ENCODE data around the gene LY6G6F. TPM values are rescaled to one million over a fixed set of nuclear protein-coding genes. Genes with fewer than 3 reads are reported as not detected.

LY6G6F gene
- total RNA-seq, 4 donors from 2014 or later, result not detected

DNA sequence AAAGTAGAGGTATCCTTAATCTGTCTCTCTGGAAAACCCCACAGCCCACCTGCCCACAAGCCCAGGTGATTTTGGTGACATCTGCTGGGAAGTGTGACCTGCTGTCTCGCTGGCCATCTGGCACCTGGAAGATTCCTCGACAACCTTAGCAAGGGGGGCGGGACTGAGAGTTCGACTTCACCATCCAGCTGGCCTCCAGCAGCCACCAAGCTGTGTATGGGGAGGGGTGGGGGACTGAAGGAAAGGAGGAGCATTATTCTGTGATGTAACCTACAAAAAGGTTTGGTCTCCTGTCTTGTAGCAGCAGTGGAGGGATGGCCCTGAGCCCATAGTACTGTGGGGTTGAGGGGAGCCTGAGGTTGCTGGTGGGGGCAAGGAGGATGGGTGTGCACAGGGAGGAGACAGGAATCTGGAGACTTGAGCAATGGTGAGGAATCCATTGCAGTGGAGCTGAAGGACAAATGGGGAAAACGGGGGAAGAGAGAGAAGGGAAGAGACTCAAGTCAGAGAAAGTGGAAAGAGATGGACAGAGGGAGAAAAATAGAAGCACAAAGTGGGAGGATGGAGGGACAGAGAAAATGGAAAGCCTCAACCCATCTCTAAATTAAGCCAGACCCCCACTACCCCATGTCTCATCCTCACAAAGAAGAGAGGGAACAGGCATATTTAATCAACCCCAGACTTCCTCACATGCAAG, 4.0 kb downstream of the LY6G6F start:
- H3K4me1 ChIP-seq, result no peaks in the 10 kb centered on the region
- 58% methylated on average over 5 of the region's 5 CpGs for WGBS
- TF ChIP-seq POLR2A (IDR thresholded peaks at IDR 0.05; ENCODE audit: low read depth), result no peak
- TF ChIP-seq, protein P1, sequence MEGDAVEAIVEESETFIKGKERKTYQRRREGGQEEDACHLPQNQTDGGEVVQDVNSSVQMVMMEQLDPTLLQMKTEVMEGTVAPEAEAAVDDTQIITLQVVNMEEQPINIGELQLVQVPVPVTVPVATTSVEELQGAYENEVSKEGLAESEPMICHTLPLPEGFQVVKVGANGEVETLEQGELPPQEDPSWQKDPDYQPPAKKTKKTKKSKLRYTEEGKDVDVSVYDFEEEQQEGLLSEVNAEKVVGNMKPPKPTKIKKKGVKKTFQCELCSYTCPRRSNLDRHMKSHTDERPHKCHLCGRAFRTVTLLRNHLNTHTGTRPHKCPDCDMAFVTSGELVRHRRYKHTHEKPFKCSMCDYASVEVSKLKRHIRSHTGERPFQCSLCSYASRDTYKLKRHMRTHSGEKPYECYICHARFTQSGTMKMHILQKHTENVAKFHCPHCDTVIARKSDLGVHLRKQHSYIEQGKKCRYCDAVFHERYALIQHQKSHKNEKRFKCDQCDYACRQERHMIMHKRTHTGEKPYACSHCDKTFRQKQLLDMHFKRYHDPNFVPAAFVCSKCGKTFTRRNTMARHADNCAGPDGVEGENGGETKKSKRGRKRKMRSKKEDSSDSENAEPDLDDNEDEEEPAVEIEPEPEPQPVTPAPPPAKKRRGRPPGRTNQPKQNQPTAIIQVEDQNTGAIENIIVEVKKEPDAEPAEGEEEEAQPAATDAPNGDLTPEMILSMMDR (IDR thresholded peaks at IDR 0.05), result no peak

DNA sequence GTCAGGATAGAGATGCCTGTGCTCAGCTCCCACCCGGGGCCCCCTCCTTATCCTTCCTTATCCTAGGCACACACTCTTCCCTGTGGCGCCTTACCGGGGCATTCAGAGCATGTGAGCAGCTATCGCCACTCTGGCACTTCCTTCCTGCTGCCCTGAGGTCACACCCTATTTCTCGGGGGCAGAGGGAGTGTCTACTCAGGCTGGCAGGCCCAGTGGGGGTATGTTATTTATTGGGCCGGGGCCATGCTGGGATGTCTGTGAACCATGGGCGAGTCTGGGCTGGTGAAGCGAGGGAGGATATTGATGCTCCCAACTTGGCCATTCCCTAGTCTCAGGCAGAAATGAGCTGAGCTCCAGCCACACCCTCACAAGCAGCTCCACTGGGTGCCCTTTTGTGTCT, 4.6 kb downstream of the LY6G6F start:
- H3K4me3 ChIP-seq, result no peak overlapping the region
- TF ChIP-seq POLR2A (IDR thresholded peaks at IDR 0.05; ENCODE audit: low read depth) (no peak), POLR2AphosphoS5 (IDR thresholded peaks at IDR 0.05) (no peak), EP300 (IDR thresholded peaks at IDR 0.05) (no peak)
- TF ChIP-seq, protein P1 (IDR thresholded peaks at IDR 0.05), result no peak
- peaks cover 0 to 6% (median 0%) of the 10 kb centered on the region in 4 donors for H3K27me3 ChIP-seq
- no peaks in the 10 kb centered on the region for H3K4me1 ChIP-seq
- no peaks in the 10 kb centered on the region for H3K9me3 ChIP-seq
- no peak overlapping the region for H3K27ac ChIP-seq (replicated peaks in 1 of 4)
- no peaks in the 10 kb centered on the region for H3K36me3 ChIP-seq
- intact Hi-C loops (cut with DNase I), result no loop called here
- no peak for DNase-seq (ENCODE audit: extremely low spot score)
- 78% methylated on average over 5 of the region's 8 CpGs for WGBS

More for the DNA sequence above, 4.0 kb downstream of the LY6G6F start:
- no peak overlapping the region for H3K27ac ChIP-seq (replicated peaks in 1 of 4)
- H3K9me3 ChIP-seq, result no peaks in the 10 kb centered on the region
- intact Hi-C loops (cut with DNase I), result no loop called here
- no peaks in the 10 kb centered on the region for H3K36me3 ChIP-seq
- H3K27me3 ChIP-seq, result peaks cover 0 to 6% (median 0%) of the 10 kb centered on the region in 4 donors
- no peak overlapping the region for H3K4me3 ChIP-seq
- no peak for DNase-seq (ENCODE audit: extremely low spot score)

DNA sequence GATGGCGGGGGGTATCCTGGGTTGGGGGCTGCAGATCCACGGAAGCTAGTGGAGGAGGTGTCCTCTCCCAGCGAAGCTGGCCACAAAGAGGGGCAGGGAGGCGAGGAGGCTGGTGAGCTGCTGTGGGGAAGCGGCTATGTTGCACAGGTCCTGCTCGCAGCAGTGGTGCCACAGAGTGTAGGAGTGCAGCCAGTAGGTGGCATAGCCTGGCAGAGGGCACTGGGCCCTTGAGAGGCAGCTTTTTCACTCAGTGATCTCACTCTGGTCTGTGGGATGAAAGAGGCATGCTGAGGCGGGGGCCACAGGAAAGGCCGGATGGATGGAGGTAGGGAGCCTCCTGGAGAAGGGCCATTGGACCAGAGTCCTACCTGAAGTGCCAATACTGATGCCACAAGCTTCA, 5.6 kb downstream of the LY6G6F start:
- no peak for DNase-seq (ENCODE audit: extremely low spot score)
- Histone ChIP-seq H3K27ac (replicated peaks in 1 of 4) (no peak overlapping the region), H3K4me3 (no peak overlapping the region), H3K9me3 (no peaks in the 10 kb centered on the region), H3K27me3 (peaks cover 0 to 6% (median 0%) of the 10 kb centered on the region in 4 donors), H3K4me1 (no peaks in the 10 kb centered on the region), H3K36me3 (no peaks in the 10 kb centered on the region)
- TF ChIP-seq, protein P1 (IDR thresholded peaks at IDR 0.05), result no peak
- TF ChIP-seq POLR2A (IDR thresholded peaks at IDR 0.05; ENCODE audit: low read depth), result no peak
- TF ChIP-seq EP300 (IDR thresholded peaks at IDR 0.05), result no peak
- no peak for TF ChIP-seq POLR2AphosphoS5 (IDR thresholded peaks at IDR 0.05)
- WGBS, result 98% methylated on average over 7 of the region's 8 CpGs
- intact Hi-C loops (cut with DNase I), result no loop called here

DNA sequence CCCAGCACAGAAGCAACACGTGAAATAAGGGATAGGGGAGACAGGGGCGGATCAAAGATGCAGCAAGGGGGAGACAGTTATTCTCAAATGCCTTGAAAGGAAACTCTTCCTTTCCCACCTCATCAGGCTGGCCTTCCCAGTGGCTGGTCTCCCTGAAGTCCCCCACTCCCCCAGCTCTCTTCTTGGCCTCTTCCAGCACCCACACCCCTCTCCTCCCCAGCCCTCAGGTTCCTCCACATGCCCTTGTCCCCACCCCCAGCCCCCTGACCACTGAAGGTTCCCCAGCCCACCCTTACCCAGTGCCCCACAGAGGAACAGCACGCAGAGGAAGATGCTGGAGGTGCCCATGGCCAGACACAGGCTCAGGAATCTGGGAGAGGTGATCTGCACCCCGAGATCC, 6.8 kb downstream of the LY6G6F start:
- no peaks in the 10 kb centered on the region for H3K9me3 ChIP-seq
- no peak overlapping the region for H3K27ac ChIP-seq (replicated peaks in 1 of 4)
- WGBS, result 71% methylated on average over 4 of the region's 4 CpGs
- no peak for DNase-seq (ENCODE audit: extremely low spot score)
- no peak overlapping the region for H3K4me3 ChIP-seq
- no peaks in the 10 kb centered on the region for H3K4me1 ChIP-seq
- H3K36me3 ChIP-seq, result no peaks in the 10 kb centered on the region
- H3K27me3 ChIP-seq, result peaks cover 0 to 6% (median 0%) of the 10 kb centered on the region in 4 donors
- intact Hi-C loops (cut with DNase I), result no loop called here
- no peak for TF ChIP-seq EP300 (IDR thresholded peaks at IDR 0.05)

DNA sequence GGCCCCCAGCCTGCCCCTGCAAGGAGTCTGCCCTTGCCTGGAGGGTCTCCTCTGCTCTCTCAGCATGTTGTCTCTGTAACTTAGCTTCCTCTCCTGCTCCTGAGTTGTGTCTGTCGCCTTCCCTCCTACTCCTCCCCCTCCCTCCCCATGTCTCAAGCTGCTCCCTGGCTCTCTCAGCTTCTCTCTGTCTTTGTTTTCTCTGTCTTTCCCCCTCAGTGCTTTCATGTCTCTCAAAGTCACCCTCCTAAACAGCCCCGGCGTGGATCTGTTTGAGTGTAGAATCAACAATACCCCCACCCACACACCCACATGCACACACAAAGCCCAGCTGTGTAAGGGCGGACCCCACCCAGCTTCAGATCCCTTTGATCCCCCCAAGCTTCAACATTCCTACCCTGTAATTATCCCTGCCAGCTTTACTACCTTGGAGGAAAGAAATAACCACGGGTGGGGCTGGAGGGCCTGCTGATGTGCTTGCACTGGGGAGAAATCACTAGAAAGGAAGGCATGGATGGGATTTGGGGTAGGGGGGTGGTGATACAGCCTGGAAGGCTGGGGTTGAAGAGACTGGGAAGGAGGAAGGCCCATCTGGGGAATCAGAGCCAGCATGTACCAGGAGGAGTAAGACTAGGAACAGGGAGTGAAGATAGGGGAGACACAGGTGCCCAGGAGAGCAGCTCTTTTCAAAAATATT, 7.5 kb downstream of the LY6G6F start:
- intact Hi-C loops (cut with DNase I), result no loop called here
- WGBS, result 52% methylated on average over 5 of the region's 5 CpGs
- no peak for DNase-seq (ENCODE audit: extremely low spot score)
- H3K4me3 ChIP-seq, result no peak overlapping the region
- TF ChIP-seq, protein P1 (IDR thresholded peaks at IDR 0.05), result no peak
- TF ChIP-seq EP300 (IDR thresholded peaks at IDR 0.05), result no peak
- TF ChIP-seq POLR2A (IDR thresholded peaks at IDR 0.05; ENCODE audit: low read depth), result no peak
- TF ChIP-seq POLR2AphosphoS5 (IDR thresholded peaks at IDR 0.05), result no peak
- no peaks in the 10 kb centered on the region for H3K36me3 ChIP-seq
- H3K4me1 ChIP-seq, result no peaks in the 10 kb centered on the region
- H3K9me3 ChIP-seq, result no peaks in the 10 kb centered on the region
- no peak overlapping the region for H3K27ac ChIP-seq (replicated peaks in 1 of 4)
- H3K27me3 ChIP-seq, result peaks cover 0 to 6% (median 0%) of the 10 kb centered on the region in 4 donors

All from esophagus muscularis mucosa (tissue), 4 donors.